Measurements from ENCODE around the gene FTCDNL1.

Gene FTCDNL1

DNA sequence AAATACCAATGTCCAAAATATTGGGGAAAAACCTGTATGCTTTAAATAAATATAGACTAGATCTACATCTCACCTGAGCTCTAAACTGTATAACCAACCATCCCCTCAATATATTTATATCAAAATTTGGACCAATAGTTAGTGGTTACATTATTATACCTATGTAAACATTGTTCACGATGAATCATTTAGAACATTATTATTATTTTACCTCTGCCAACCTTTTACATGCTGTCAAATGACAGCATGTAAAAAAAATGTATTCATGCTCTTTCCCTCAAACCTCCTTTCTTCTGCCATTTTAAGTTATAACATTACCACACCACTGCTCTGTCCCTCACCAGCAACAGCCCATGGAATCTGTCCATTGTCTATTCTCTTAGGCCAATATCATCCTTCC is 9.6 kb downstream of the FTCDNL1 start:
- DNase-seq: no peak

- DNase-seq: no peak
Observed at GRCh38 chr2:199838399-199838798, 12.6 kb downstream of the FTCDNL1 start.

DNA sequence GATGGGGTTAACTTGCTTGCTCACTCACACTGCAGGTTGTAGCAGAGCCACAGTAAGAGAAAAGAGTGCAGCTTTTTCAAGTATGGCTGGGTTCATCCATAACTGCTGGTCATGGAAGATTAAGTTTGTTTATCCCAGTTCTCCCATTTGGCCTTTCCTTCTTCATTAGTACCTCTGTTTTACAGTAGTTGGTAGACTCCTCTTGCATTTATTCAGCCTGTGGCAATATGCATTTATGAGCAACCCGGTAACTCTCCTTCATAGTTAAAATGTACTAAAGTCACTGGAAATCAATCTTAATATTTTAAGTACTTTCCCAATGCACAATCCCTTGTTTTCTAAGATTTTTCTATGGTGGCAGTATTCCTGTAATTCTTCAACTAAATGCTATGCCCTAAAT is 14.0 kb downstream of the FTCDNL1 start:
- DNase-seq: no peak

- DNase-seq: no peak
Observed at GRCh38 chr2:199833525-199833924, 17.5 kb downstream of the FTCDNL1 start.

DNA sequence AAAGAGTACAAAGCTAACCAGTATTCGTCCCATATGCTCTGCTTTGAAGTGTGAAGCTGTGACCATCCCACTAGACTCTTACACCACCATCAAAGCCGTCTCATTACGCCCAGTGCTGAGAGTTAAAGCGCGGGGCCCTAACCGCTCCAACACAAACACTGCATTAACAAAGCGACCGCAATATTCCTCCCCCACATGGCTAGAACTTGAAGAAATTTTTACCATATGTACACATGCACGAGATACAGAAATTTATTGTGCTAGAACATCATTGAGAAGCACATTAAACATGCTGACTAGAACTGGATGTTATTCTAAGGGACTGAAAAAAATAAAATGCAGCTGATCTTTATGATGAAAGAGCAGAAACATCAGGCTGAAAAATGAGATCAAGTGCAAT is 20.5 kb downstream of the FTCDNL1 start:
- no peak for DNase-seq

- DNase-seq: no peak
Observed at GRCh38 chr2:199829628-199830027, 21.4 kb downstream of the FTCDNL1 start.

- DNase-seq: no peak
Observed at GRCh38 chr2:199819746-199820145, 31.2 kb downstream of the FTCDNL1 start.

- no peak for DNase-seq
Observed at GRCh38 chr2:199818754-199819153, 32.2 kb downstream of the FTCDNL1 start.

DNA sequence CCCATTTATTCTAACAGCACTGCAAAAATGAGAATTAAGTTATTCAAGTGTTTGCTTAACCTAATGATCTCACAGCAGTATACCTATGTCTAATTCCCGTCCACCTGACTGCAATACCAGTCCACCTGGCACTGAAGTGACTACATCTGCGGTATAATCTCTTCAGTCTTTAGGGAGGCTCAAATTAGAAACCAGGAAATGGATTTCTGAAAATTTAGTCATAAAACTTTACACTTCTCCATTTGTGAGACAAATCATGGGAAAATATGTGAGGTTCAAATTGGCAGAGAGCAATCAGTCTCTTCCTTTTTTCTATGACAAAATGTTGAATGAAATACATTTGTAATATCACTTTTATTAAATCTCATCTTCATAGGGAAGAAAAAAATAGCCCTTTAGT is 33.0 kb downstream of the FTCDNL1 start:
- no peak for DNase-seq

DNA sequence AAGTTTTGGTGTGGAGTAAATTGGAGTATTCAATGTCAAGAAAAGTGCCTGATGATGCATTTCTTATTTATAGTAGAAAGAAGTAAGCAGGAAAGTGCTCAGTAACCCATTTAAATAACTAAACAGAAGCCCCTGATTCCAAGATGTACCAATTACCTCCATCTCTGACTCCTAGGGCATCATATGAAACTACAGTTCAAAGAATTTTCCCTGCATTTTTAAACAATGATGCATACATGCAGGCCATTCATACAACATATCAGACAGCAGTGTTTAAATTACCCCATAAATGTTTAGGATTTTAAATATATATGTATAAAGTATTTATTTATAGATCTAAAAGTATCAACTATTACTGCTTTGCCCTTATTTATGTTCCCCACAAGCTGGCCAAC is 36.2 kb downstream of the FTCDNL1 start:
- DNase-seq: no peak

GRCh38 chr2:199814101-199814816 is 36.7 kb downstream of the FTCDNL1 start:
- DNase-seq: no peak

- no peak for DNase-seq
Observed at GRCh38 chr2:199812493-199812892, 38.5 kb downstream of the FTCDNL1 start.

DNA sequence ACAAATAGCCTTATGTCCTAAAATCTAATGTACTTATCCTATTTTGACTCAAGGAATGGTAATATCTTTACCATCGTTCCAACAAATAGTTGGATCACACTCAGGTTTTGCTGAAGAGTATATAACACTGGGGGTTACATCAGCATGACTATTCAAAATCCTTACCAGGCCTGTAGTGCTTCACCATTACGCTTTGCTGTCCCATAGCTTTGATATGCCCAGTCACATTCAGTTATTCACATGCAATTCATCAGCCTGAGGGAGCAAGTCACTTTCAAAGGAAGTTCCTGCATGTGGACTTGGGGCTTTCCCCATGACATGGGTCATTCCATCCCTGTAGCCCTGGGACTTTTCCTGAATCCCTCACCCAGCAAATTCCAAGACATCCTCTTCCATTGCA is 39.6 kb downstream of the FTCDNL1 start:
- DNase-seq: no peak

- no peak for DNase-seq
Observed at GRCh38 chr2:199810422-199811171, 40.4 kb downstream of the FTCDNL1 start.

DNA sequence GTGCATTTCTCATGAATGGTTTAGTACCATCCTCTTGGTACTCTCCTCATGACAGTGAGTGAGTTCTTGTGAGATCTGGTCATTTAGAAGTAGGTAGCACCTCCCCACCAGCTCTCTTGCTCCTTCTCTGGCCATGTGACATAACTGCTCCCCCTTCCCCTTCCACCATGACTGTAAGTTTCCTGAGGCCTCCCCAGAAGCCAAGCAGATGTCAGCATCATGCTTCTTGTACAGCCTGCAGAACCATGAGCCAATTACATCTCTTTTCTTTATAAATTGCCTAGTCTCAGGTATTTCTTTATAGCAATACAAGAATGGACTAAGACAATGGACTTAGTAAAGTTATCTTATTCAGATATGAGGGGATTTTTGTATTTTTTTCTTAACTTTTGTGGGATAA is 43.0 kb downstream of the FTCDNL1 start:
- DNase-seq: no peak

GRCh38 chr2:199806179-199806578 is 44.8 kb downstream of the FTCDNL1 start:
- DNase-seq: no peak

DNA sequence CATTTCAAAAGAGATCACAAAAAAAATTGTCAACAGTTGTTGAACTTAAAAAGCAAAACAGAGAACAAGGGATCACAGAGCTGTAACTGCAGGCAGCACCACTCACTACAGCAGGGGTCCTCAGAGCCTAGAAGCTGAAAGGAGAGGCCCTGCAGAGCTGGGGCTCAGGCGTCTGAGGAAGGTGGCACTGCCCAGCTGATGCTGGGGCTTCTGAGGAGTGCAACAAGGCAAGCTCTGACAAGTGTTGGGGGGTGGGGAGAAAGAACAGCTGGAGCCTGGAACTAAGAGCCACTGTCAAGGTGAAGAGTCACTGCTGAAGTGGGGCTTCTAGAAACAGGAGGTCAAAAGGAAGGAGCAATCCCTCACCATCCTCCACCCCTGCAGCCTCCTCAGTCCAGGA is 46.2 kb downstream of the FTCDNL1 start:
- DNase-seq: no peak

DNA sequence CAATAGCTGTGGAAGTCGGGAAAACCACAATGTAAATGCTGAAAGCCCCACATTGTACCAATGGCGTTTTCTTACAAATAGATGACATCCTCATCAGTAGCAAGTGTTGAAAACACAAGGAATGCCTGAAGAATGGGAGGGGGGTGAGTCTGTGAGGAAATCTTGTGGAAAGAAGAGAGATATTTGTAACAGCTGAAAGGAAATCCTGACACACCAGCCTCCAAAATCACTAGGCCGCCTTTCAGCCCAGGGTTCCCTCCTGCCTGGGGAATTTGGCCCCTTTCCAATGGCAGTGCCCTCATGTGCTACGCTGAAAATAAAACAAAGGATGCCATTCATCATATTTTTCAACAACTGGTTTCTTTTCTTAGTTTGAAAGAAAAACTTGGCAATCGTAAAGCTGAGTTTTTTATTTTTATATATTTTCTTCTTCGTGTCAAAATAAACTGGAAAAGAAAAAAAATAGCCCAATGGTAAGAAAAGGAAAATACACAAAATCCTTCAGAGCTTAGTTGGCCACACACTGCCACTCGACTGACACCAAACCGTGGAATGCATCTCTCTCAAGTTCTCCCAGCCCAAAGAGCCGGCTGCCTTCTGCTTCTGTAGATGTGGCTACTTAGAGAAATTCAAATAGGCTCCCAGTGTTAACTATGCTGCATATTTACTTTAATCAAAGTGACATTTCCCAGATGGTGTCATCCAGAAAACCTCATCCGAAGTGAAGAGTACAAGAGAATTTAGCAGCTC is 52.0 kb downstream of the FTCDNL1 start:
- DNase-seq: no peak

- no peak for DNase-seq
Observed at GRCh38 chr2:199797431-199798403, 53.3 kb downstream of the FTCDNL1 start.

DNA sequence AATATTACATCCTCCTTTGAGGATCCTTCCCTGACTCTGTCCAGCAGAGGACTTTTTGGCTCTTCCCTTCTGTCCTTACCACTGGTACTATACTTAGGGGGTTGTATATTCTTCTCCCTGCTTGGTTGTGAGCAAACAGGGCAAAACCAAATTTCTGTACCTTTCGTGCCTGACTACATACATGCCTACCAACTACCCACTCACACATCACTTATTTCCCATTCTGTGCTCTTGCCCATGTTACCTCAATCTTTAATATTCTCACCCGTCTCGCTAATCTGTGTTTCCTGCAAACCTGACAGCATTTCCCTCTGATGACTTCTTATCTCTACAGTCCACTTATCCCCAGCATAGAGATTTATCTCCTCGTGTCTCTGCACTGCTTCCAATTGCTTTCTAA is 58.6 kb downstream of the FTCDNL1 start:
- no peak for DNase-seq

DNA sequence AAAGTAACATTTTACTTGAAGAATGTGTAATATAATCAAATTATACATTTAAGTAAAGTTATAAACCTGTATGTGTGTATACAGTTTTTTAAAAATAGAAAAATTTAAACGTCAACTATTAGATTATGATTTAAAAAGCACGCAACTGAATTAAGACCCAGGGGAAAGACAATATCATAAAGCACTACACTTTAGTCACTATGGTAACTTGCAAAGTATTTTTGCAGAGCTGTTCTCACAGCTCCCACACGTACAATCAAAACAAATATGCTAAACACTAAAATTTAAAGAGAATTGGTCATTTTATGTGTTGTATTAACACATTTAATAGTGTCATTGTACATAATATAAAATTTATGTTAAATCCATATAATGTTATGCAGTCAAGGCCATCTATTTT is 59.7 kb downstream of the FTCDNL1 start:
- DNase-seq: no peak

GRCh38 chr2:199784512-199784911 is 66.5 kb downstream of the FTCDNL1 start:
- DNase-seq: no peak

- no peak for DNase-seq
Observed at GRCh38 chr2:199779589-199779988, 71.4 kb downstream of the FTCDNL1 start.
